Keratinocyte (primary cell): ENCODE data around the gene CUTA. TPM values are rescaled to one million over a fixed set of nuclear protein-coding genes. Genes with fewer than 3 reads are reported as not detected.

Source experiments
- DNase-seq: peaks from one replicate; pipeline ENCODE4 v3.0.0-alpha.2; 2011; ENCODE audit warnings: low read depth, missing footprints, low spot score
- FAIRE-seq: peaks from 2 replicates; lab custom pipeline; 2011; peaks lifted over from hg19 to GRCh38; lab: Jason Lieb, UNC
- H2AFZ ChIP-seq: 2 replicates; pipeline ENCODE4 v1.6.0; 2012; ENCODE audit warnings: low read length, control low read depth, inconsistent platforms; ENCODE audit not compliant: control insufficient read depth
- H3K27ac ChIP-seq: 2 replicates; pipeline ENCODE4 v1.5.1; 2011; ENCODE audit warnings: low read length; ENCODE audit not compliant: control insufficient read depth, insufficient read depth
- H3K27me3 ChIP-seq: 3 replicates; pipeline ENCODE4 v1.6.0; 2011; ENCODE audit warnings: low read length; ENCODE audit not compliant: control insufficient read depth, insufficient read depth; ENCODE audit errors: extremely low read depth
- H3K36me3 ChIP-seq, 2 experiments: 2 replicates in 1 of 2; 3 replicates in 1 of 2; pipeline ENCODE4 v1.5.1; 2011; ENCODE audit warnings: low read length in 2 of 2, mild to moderate bottlenecking in 1 of 2; ENCODE audit not compliant: control insufficient read depth in 2 of 2, insufficient read depth in 2 of 2; ENCODE audit errors: extremely low read depth in 1 of 2
- H3K4me1 ChIP-seq: 3 replicates; pipeline ENCODE4 v1.5.1; 2011; ENCODE audit warnings: low read length; ENCODE audit not compliant: control insufficient read depth, insufficient read depth; ENCODE audit errors: extremely low read depth
- H3K4me2 ChIP-seq: 3 replicates; pipeline ENCODE4 v1.6.0; 2011; ENCODE audit warnings: low read depth, low read length; ENCODE audit not compliant: control insufficient read depth, insufficient read depth; ENCODE audit errors: extremely low read depth
- H3K4me3 ChIP-seq, 3 experiments: fragments of 200-600 bp in 1 of 3; sonication (generic) in 1 of 3; 2 replicates in 2 of 3; 3 replicates in 1 of 3; pipeline ENCODE4 v1.5.1; 2011 to 2016; ENCODE audit warnings: low read length in 3 of 3, mild to moderate bottlenecking in 3 of 3, control low read depth in 2 of 3, inconsistent platforms in 1 of 3, low read depth in 1 of 3, mixed read lengths in 1 of 3, mixed run types in 1 of 3, moderate library complexity in 1 of 3; ENCODE audit not compliant: control insufficient read depth in 2 of 3, insufficient read depth in 2 of 3; ENCODE audit errors: extremely low read depth in 1 of 3
- H3K79me2 ChIP-seq: 2 replicates; pipeline ENCODE4 v1.6.0; 2012; ENCODE audit warnings: low read length; ENCODE audit not compliant: control insufficient read depth, insufficient read depth
- H3K9ac ChIP-seq: 3 replicates; pipeline ENCODE4 v1.6.0; 2011; ENCODE audit warnings: low read length; ENCODE audit not compliant: control insufficient read depth, insufficient read depth; ENCODE audit errors: extremely low read depth
- H3K9me1 ChIP-seq: 3 replicates; pipeline ENCODE4 v1.6.0; 2011; ENCODE audit warnings: low read length; ENCODE audit not compliant: control insufficient read depth, insufficient read depth; ENCODE audit errors: extremely low read depth
- H3K9me3 ChIP-seq: 2 replicates; pipeline ENCODE4 v1.5.1; 2012; ENCODE audit warnings: low read depth, low read length; ENCODE audit not compliant: control insufficient read depth
- H4K20me1 ChIP-seq: 3 replicates; pipeline ENCODE4 v1.6.0; 2011; ENCODE audit warnings: low read length; ENCODE audit not compliant: control insufficient read depth, insufficient read depth; ENCODE audit errors: extremely low read depth
- EZH2 ChIP-seq: IDR thresholded peaks from one replicate; pipeline ENCODE4 v1.6.1; 2012; ENCODE audit warnings: inconsistent platforms, mild to moderate bottlenecking, low read length, moderate library complexity
- dilution Hi-C: fragments of 300-500 bp; cut with MboI; formaldehyde crosslinking; loops from one replicate; pipeline ENCODE4 v1.7.0; 2020; ENCODE audit warnings: low sequenced_read_pairs; ENCODE audit not compliant: extremely low pct_ligation_motif_present
- polyA plus RNA-seq, 5 experiments: library from polyadenylated mRNA; depleted of rRNA in 3 of 5; stranded (reverse) in 3 of 5; stranded (forward) in 1 of 5; unstranded in 1 of 5; fragments of >200 nt; gene quantifications; 1 replicate in 1 of 5; 2 replicates in 3 of 5; 3 replicates in 1 of 5; pipeline versions ENCODE4 v1.2.1 to v1.2.3, GENCODE V29; 2011 to 2012; ENCODE audit warnings: missing spikeins in 2 of 5, low read depth in 1 of 5, low replicate concordance in 1 of 5
- TF ChIP-seq, protein P1 (sequence below), 3 experiments: IDR thresholded peaks in 1 of 3; conservative IDR thresholded peaks in 1 of 3; optimal IDR thresholded peaks in 1 of 3; 2 replicates in 2 of 3; 3 replicates in 1 of 3; pipeline versions ENCODE3 to v1.5.1; 2011; ENCODE audit warnings: low read length in 3 of 3, mild to moderate bottlenecking in 3 of 3, moderate library complexity in 2 of 3, control low read depth in 1 of 3, inconsistent platforms in 1 of 3; ENCODE audit not compliant: insufficient read depth in 2 of 3; ENCODE audit errors: extremely low read depth in 1 of 3

Gene CUTA
- polyA plus RNA-seq, 1 donor (not counting 4 experiments of a cell fraction or from before 2014, with no cell fraction given): 178 TPM

DNA sequence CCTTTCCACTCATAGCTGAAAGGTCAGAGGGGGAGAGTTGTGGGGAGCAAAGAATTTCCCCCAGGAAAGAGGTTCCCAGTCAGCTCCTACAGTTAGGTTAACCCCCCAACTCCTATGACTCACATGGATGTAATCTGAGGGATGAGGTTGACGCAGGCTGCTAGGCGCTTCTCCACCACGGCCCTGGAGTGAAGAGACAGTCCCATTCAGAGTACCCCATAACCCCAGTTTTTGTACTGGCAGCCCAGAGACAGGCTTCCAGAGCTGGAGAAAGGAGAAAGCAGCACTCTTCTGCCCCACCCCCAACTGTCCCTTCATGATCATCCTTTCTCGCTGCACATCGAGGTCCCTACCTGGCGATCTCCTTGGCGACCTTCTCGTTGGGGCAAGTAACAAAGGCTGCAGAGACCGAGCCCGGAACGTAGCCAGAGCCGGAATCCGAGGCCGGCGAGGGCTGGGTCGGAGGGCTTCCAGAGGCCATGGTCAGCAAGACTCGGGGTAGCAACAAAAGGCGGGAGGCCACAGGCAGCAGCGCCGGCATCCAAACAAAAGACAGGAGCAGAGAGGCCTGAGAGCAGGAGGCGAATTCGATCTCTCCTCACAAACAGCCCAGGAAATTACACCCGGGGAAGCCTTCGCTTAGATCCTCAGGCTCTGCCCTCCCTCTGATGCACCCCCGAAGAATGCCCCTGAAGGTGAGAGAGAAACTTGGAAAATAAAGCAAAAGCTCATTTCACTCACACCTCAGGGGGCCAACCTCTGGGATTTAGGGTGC, 592 bp downstream of the CUTA start:
- dilution Hi-C loops: no loop called here
- DNase-seq: no peak
- TF ChIP-seq, protein P1, sequence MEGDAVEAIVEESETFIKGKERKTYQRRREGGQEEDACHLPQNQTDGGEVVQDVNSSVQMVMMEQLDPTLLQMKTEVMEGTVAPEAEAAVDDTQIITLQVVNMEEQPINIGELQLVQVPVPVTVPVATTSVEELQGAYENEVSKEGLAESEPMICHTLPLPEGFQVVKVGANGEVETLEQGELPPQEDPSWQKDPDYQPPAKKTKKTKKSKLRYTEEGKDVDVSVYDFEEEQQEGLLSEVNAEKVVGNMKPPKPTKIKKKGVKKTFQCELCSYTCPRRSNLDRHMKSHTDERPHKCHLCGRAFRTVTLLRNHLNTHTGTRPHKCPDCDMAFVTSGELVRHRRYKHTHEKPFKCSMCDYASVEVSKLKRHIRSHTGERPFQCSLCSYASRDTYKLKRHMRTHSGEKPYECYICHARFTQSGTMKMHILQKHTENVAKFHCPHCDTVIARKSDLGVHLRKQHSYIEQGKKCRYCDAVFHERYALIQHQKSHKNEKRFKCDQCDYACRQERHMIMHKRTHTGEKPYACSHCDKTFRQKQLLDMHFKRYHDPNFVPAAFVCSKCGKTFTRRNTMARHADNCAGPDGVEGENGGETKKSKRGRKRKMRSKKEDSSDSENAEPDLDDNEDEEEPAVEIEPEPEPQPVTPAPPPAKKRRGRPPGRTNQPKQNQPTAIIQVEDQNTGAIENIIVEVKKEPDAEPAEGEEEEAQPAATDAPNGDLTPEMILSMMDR (optimal IDR thresholded peaks at IDR 0.05 in 1 of 3, IDR thresholded peaks at IDR 0.05 in 1 of 3, conservative IDR thresholded peaks at IDR 0.05 in 1 of 3; ENCODE audit: extremely low read depth in 1 of 3, insufficient read depth in 2 of 3, low read length in 3 of 3): no peak
- TF ChIP-seq EZH2: no peak

DNA sequence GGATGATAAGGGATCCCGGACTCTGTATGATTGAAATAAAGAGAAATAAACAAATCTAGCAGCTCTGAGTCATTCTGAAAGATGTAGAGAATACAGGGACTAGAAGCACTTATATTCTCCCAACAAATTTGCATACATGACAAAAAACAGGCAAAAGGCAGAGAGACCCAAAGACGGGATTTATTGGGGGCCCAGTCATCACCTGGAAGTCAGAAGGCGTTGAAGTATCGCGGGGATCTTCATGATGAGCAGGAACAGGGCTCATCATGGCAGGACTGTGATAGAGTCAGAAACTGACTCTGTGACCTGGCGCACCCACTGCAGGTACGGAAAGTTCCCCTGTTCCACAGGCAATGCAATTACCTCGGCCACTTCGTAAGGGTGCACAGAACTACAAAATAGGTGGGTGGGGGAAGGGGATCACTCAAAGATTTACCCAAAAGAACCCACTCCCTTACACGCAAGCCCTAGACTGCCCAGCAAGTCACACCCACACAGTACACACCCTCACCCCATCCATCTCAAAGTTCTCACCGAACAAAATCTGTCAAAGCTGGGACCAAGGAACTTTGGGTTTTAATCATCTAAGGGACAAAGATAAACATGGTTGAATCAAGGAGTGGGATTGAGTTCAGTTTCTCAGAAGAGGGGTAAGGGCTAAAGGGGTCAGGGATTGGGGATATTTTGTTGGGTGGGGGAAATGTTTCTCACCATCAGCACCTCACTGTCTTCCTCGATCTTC, 1.4 kb downstream of the CUTA start:
- Histone ChIP-seq H4K20me1 (peaks cover 5% of the 10 kb centered on the region), H3K27ac (peak overlapping the region; percentile 93), H3K4me3 (peak overlapping the region; percentile 84 to 97 (median 96)), H3K79me2 (peaks cover 24% of the 10 kb centered on the region), H3K27me3 (no peaks in the 10 kb centered on the region), H3K9ac (peak overlapping the region; percentile 94), H3K9me1 (no peaks in the 10 kb centered on the region), H2AFZ (no peak overlapping the region), H3K4me1 (peaks cover 27% of the 10 kb centered on the region), H3K4me2 (peak overlapping the region; percentile 92), H3K36me3 (peaks cover 24 to 41% of the 10 kb centered on the region in 2 experiments), H3K9me3 (no peaks in the 10 kb centered on the region)
- dilution Hi-C loops: no loop called here
- DNase-seq (no peak), FAIRE-seq (no peak)
- TF ChIP-seq, protein P1 (optimal IDR thresholded peaks at IDR 0.05 in 1 of 3, IDR thresholded peaks at IDR 0.05 in 1 of 3, conservative IDR thresholded peaks at IDR 0.05 in 1 of 3; ENCODE audit: extremely low read depth in 1 of 3, insufficient read depth in 2 of 3, low read length in 3 of 3): no peak
- TF ChIP-seq EZH2: no peak

More for the DNA sequence above, 592 bp downstream of the CUTA start:
- peak overlapping the region; percentile 84 to 97 (median 96) for H3K4me3 ChIP-seq
- H2AFZ ChIP-seq: peak overlapping the region; percentile 39
- H3K9me1 ChIP-seq: no peaks in the 10 kb centered on the region
- no peaks in the 10 kb centered on the region for H3K9me3 ChIP-seq
- peak overlapping the region; percentile 94 for H3K9ac ChIP-seq
- peak overlapping the region; percentile 93 for H3K27ac ChIP-seq
- peaks cover 5% of the 10 kb centered on the region for H4K20me1 ChIP-seq
- no peaks in the 10 kb centered on the region for H3K27me3 ChIP-seq
- peaks cover 25% of the 10 kb centered on the region for H3K4me1 ChIP-seq
- peak; percentile 85 for FAIRE-seq
- peaks cover 24 to 41% of the 10 kb centered on the region in 2 experiments for H3K36me3 ChIP-seq
- peaks cover 24% of the 10 kb centered on the region for H3K79me2 ChIP-seq
- H3K4me2 ChIP-seq: peak overlapping the region; percentile 92
